GM23338 (cell line): ENCODE results near the gene CDKN1C. TPM values are rescaled to one million over a fixed set of nuclear protein-coding genes. Genes with fewer than 3 reads are reported as not detected.

Experiments used
- ATAC-seq: fragments of 200-7000 bp; cut with Tn5 transposase; 3 replicates; pipeline ENCODE4 v1.9.1; 2020
- DNase-seq: peaks from one replicate; pipeline ENCODE4 v3.0.0-alpha.2; 2015; ENCODE audit warnings: low spot score
- H2AFZ ChIP-seq: fragments of 200-600 bp; sonication (generic); 2 replicates; pipeline ENCODE4 v1.8.0; 2016; ENCODE audit warnings: antibody characterized with exemption, mild to moderate bottlenecking, moderate library complexity
- H3F3A ChIP-seq: fragments of 200-600 bp; sonication (generic); replicated peaks from 2 replicates; pipeline ENCODE4 v1.8.0; 2017; ENCODE audit warnings: antibody characterized with exemption, mixed run types, low read depth
- H3K27ac ChIP-seq: fragments of 200-600 bp; sonication (generic); 2 replicates; pipeline ENCODE4 v1.6.1; 2016; ENCODE audit warnings: low read depth
- H3K27me3 ChIP-seq: fragments of 200-600 bp; sonication (generic); 2 replicates; pipeline ENCODE4 v1.8.0; 2016; ENCODE audit warnings: mild to moderate bottlenecking, mixed run types, moderate library complexity; ENCODE audit not compliant: insufficient read depth
- H3K36me3 ChIP-seq: fragments of 200-600 bp; sonication (generic); 2 replicates; pipeline ENCODE4 v1.8.0; 2016; ENCODE audit warnings: mild to moderate bottlenecking; ENCODE audit not compliant: insufficient read depth
- H3K4me1 ChIP-seq: fragments of 200-600 bp; sonication (generic); 2 replicates; pipeline ENCODE4 v1.8.0; 2016; ENCODE audit warnings: mild to moderate bottlenecking, moderate library complexity; ENCODE audit not compliant: insufficient read depth
- H3K4me2 ChIP-seq: fragments of 200-600 bp; sonication (generic); 2 replicates; pipeline ENCODE4 v1.7.1; 2017; ENCODE audit warnings: mixed run types
- H3K4me3 ChIP-seq: fragments of 200-600 bp; sonication (generic); 2 replicates; pipeline ENCODE4 v1.6.1; 2016; ENCODE audit warnings: mixed run types
- H3K79me2 ChIP-seq: fragments of 200-600 bp; sonication (generic); replicated peaks from 2 replicates; pipeline ENCODE4 v1.8.0; 2017; ENCODE audit warnings: mild to moderate bottlenecking; ENCODE audit not compliant: insufficient read depth
- H3K9me2 ChIP-seq: fragments of 200-600 bp; sonication (generic); 2 replicates; pipeline ENCODE4 v1.8.0; 2017; ENCODE audit not compliant: insufficient read depth
- H4K20me1 ChIP-seq: fragments of 200-600 bp; sonication (generic); replicated peaks from 2 replicates; pipeline ENCODE4 v1.8.0; 2017; ENCODE audit warnings: mild to moderate bottlenecking; ENCODE audit not compliant: insufficient read depth
- H3K27ac Mint-ChIP-seq: 2 replicates; pipeline ENCODE4 v1.8.0; 2020; ENCODE audit warnings: inconsistent platforms, mild to moderate bottlenecking, moderate library complexity, mixed read lengths
- H3K27me3 Mint-ChIP-seq: 3 replicates; pipeline ENCODE4 v1.8.0; 2022; ENCODE audit warnings: low read depth, mild to moderate bottlenecking, moderate library complexity, mixed read lengths, inconsistent platforms; ENCODE audit not compliant: insufficient read depth, poor library complexity
- H3K36me3 Mint-ChIP-seq: 3 replicates; pipeline ENCODE4 v1.8.0; 2021; ENCODE audit warnings: low read depth, mild to moderate bottlenecking, inconsistent platforms, moderate library complexity, mixed read lengths
- H3K4me1 Mint-ChIP-seq: 3 replicates; pipeline ENCODE4 v1.8.0; 2020; ENCODE audit warnings: mild to moderate bottlenecking, inconsistent platforms, mixed read lengths
- H3K4me3 Mint-ChIP-seq: 3 replicates; pipeline ENCODE4 v1.8.0; 2021; ENCODE audit warnings: moderate library complexity, mild to moderate bottlenecking, inconsistent platforms, mixed read lengths
- H3K9me3 Mint-ChIP-seq: 3 replicates; pipeline ENCODE4 v1.8.0; 2020; ENCODE audit warnings: moderate library complexity, mild to moderate bottlenecking, inconsistent platforms, mixed read lengths
- CREB1 ChIP-seq: fragments of 250-450 bp; sonication (Bioruptor Pico); IDR thresholded peaks from 2 replicates; pipeline ENCODE4 v1.5.0; 2020; ENCODE audit warnings: low read depth, mild to moderate bottlenecking, moderate library complexity
- EZH2 ChIP-seq: fragments of 200-600 bp; sonication (generic); IDR thresholded peaks from one replicate; pipeline ENCODE4 v1.8.0; 2017; ENCODE audit warnings: antibody characterized with exemption, mild to moderate bottlenecking, low read depth; ENCODE audit not compliant: unreplicated experiment
- EZH2phosphoT487 ChIP-seq: fragments of 200-600 bp; sonication (generic); IDR thresholded peaks from one replicate; pipeline ENCODE4 v1.8.1; 2018; ENCODE audit warnings: antibody characterized with exemption; ENCODE audit not compliant: unreplicated experiment
- JUNB ChIP-seq: IDR thresholded peaks from one replicate; pipeline ENCODE4 v1.6.1; 2016; ENCODE audit warnings: antibody characterized with exemption; ENCODE audit not compliant: unreplicated experiment
- NANOG ChIP-seq: IDR thresholded peaks from 2 replicates; pipeline ENCODE4 v1.6.1; 2016; ENCODE audit warnings: antibody characterized with exemption, borderline replicate concordance
- POLR2AphosphoS5 ChIP-seq: IDR thresholded peaks from 2 replicates; pipeline ENCODE4 v1.6.1; 2016; ENCODE audit warnings: antibody characterized with exemption, low read depth
- REST ChIP-seq: IDR thresholded peaks from one replicate; pipeline ENCODE4 v1.6.1; 2018; ENCODE audit warnings: antibody characterized with exemption; ENCODE audit not compliant: unreplicated experiment
- STAT1 ChIP-seq: IDR thresholded peaks from one replicate; pipeline ENCODE4 v1.6.1; 2016; ENCODE audit warnings: antibody characterized with exemption; ENCODE audit not compliant: unreplicated experiment
- ZNF114 ChIP-seq: fragments of 250-450 bp; sonication (Bioruptor Pico); IDR thresholded peaks from 2 replicates; pipeline ENCODE4 v1.5.0; 2020; ENCODE audit warnings: mild to moderate bottlenecking, moderate library complexity
- ZNF331 ChIP-seq: fragments of 250-450 bp; sonication (Bioruptor Pico); IDR thresholded peaks from 2 replicates; pipeline ENCODE4 v1.5.0; 2020; ENCODE audit warnings: low read depth, mild to moderate bottlenecking, moderate library complexity
- ZNF462 ChIP-seq: fragments of 250-450 bp; sonication (Bioruptor Pico); IDR thresholded peaks from 2 replicates; pipeline ENCODE4 v1.5.0; 2020; ENCODE audit warnings: mild to moderate bottlenecking, moderate library complexity
- polyA plus RNA-seq: library from polyadenylated mRNA; unstranded; fragments of >200 nt; fragmentation: Nextera tagmentation; extraction: Ambion mirVana; gene quantifications from 2 replicates; pipeline ENCODE4 v1.2.1, GENCODE V29; 2016
- total RNA-seq: library from RNA; depleted of rRNA; stranded (reverse); fragments of >200 nt; shearing (Covaris generic); gene quantifications from 2 replicates; pipeline ENCODE4 v1.2.3, GENCODE V29; 2014
- TF ChIP-seq, protein P1 (sequence below): IDR thresholded peaks from 2 replicates; pipeline ENCODE4 v1.6.1; 2016; ENCODE audit warnings: antibody characterized with exemption
- TF ChIP-seq, protein P2 (sequence below), 2 experiments: fragments of 200-600 bp in 1 of 2; sonication (generic) in 1 of 2; conservative IDR thresholded peaks; 2 replicates each; pipeline versions ENCODE4 v1.5.1 to v1.6.1; 2016 to 2017; ENCODE audit warnings: antibody characterized with exemption in 2 of 2, low read depth in 2 of 2, mild to moderate bottlenecking in 2 of 2, moderate library complexity in 1 of 2

CDKN1C gene
- total and polyA plus RNA-seq, 2 experiments from 2014 or later = 19.3 to 23.5 TPM

GRCh38 chr11:2877474-2877873 lies 8.1 kb downstream of the CDKN1C start:
- Histone ChIP-seq H3F3A (no peaks in the 10 kb centered on the region), H3K4me3 (no peak overlapping the region), H2AFZ (no peak overlapping the region), H3K27ac (no peak overlapping the region), H3K9me2 (no peaks in the 10 kb centered on the region), H3K27me3 (peaks cover 67% of the 10 kb centered on the region), H3K36me3 (no peaks in the 10 kb centered on the region), H3K4me1 (peaks cover 4% of the 10 kb centered on the region; the same call in 1 of the 2 replicates), H3K4me2 (no peak overlapping the region), H3K79me2 (no peaks in the 10 kb centered on the region), H4K20me1 (no peaks in the 10 kb centered on the region)
- Mint-ChIP-seq H3K27me3 (peaks cover 38% of the 10 kb centered on the region), H3K36me3 (peaks cover 5% of the 10 kb centered on the region; the same call in 2 of the 3 replicates), H3K9me3 (peaks cover 20% of the 10 kb centered on the region), H3K4me3 (no peak overlapping the region), H3K27ac (no peak overlapping the region), H3K4me1 (peaks cover 4% of the 10 kb centered on the region)
- DNase-seq (no peak), ATAC-seq (no peak)
- TF ChIP-seq JUNB (no peak), CREB1 (CRISPR knock-in tag) (no peak), EZH2 (no peak), ZNF462 (CRISPR knock-in tag) (no peak), STAT1 (no peak), POLR2AphosphoS5 (no peak), REST (no peak), ZNF331 (CRISPR knock-in tag) (no peak), NANOG (no peak), ZNF114 (CRISPR knock-in tag) (no peak), EZH2phosphoT487 (no peak)
- TF ChIP-seq, protein P1, sequence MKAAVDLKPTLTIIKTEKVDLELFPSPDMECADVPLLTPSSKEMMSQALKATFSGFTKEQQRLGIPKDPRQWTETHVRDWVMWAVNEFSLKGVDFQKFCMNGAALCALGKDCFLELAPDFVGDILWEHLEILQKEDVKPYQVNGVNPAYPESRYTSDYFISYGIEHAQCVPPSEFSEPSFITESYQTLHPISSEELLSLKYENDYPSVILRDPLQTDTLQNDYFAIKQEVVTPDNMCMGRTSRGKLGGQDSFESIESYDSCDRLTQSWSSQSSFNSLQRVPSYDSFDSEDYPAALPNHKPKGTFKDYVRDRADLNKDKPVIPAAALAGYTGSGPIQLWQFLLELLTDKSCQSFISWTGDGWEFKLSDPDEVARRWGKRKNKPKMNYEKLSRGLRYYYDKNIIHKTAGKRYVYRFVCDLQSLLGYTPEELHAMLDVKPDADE = no peak
- TF ChIP-seq, protein P2, sequence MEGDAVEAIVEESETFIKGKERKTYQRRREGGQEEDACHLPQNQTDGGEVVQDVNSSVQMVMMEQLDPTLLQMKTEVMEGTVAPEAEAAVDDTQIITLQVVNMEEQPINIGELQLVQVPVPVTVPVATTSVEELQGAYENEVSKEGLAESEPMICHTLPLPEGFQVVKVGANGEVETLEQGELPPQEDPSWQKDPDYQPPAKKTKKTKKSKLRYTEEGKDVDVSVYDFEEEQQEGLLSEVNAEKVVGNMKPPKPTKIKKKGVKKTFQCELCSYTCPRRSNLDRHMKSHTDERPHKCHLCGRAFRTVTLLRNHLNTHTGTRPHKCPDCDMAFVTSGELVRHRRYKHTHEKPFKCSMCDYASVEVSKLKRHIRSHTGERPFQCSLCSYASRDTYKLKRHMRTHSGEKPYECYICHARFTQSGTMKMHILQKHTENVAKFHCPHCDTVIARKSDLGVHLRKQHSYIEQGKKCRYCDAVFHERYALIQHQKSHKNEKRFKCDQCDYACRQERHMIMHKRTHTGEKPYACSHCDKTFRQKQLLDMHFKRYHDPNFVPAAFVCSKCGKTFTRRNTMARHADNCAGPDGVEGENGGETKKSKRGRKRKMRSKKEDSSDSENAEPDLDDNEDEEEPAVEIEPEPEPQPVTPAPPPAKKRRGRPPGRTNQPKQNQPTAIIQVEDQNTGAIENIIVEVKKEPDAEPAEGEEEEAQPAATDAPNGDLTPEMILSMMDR (conservative IDR thresholded peaks at IDR 0.05; ENCODE audit: low read depth in 2 of 2) = no peak
